WTC11 (cell line): ENCODE data around the gene TXNRD1. TPM values are rescaled to one million over a fixed set of nuclear protein-coding genes. Genes with fewer than 3 reads are reported as not detected.
A peak's percentile ranks its signal among the peaks of the same experiment; 100 is the strongest.

Experiments used
- AR ChIP-seq: fragments of 250-450 bp; sonication (Bioruptor Pico); IDR thresholded peaks from 2 replicates; pipeline ENCODE4 v1.9.0; 2021; ENCODE audit warnings: mild to moderate bottlenecking
- ARID4B ChIP-seq: sonication (generic); formaldehyde crosslinking; IDR thresholded peaks from 2 replicates; pipeline ENCODE4 v1.8.0; 2023; ENCODE audit warnings: missing genetic modification reagents, mild to moderate bottlenecking, borderline replicate concordance
- CREB1 ChIP-seq: sonication (generic); formaldehyde crosslinking; IDR thresholded peaks from 2 replicates; pipeline ENCODE4 v1.8.0; 2023; ENCODE audit warnings: mild to moderate bottlenecking, missing genetic modification reagents
- CTCF ChIP-seq: fragments of 200-600 bp; IDR thresholded peaks from 2 replicates; pipeline ENCODE4 v1.8.0; 2022; ENCODE audit warnings: antibody characterized with exemption
- ETV6 ChIP-seq: sonication (generic); formaldehyde crosslinking; IDR thresholded peaks from 2 replicates; pipeline ENCODE4 v1.8.1; 2022; ENCODE audit warnings: mild to moderate bottlenecking, missing genetic modification reagents
- FOXK1 ChIP-seq: sonication (generic); formaldehyde crosslinking; IDR thresholded peaks from 2 replicates; pipeline ENCODE4 v1.8.0; 2022; ENCODE audit warnings: mild to moderate bottlenecking, moderate library complexity, missing genetic modification reagents
- FOXP4 ChIP-seq: sonication (generic); formaldehyde crosslinking; IDR thresholded peaks from 2 replicates; pipeline ENCODE4 v1.8.0; 2022; ENCODE audit warnings: mild to moderate bottlenecking, missing genetic modification reagents
- GABPB1 ChIP-seq: sonication (generic); formaldehyde crosslinking; IDR thresholded peaks from 2 replicates; pipeline ENCODE4 v1.8.1; 2023; ENCODE audit warnings: mild to moderate bottlenecking, missing genetic modification reagents
- GRHL2 ChIP-seq: fragments of 250-450 bp; sonication (Bioruptor Pico); IDR thresholded peaks from 2 replicates; pipeline ENCODE4 v1.8.0; 2022; ENCODE audit warnings: mild to moderate bottlenecking, moderate library complexity; ENCODE audit not compliant: insufficient replicate concordance, severe bottlenecking
- HMGXB4 ChIP-seq: sonication (generic); formaldehyde crosslinking; IDR thresholded peaks from 2 replicates; pipeline ENCODE4 v1.8.1; 2023; ENCODE audit warnings: mild to moderate bottlenecking, moderate library complexity, missing genetic modification reagents
- JAZF1 ChIP-seq: fragments of 250-450 bp; sonication (Bioruptor Pico); IDR thresholded peaks from 2 replicates; pipeline ENCODE4 v1.9.0; 2021; ENCODE audit warnings: moderate library complexity, mild to moderate bottlenecking, inconsistent platforms
- KAT7 ChIP-seq: sonication (generic); formaldehyde crosslinking; IDR thresholded peaks from 2 replicates; pipeline ENCODE4 v1.8.1; 2023; ENCODE audit warnings: missing genetic modification reagents, mild to moderate bottlenecking, borderline replicate concordance
- MXD4 ChIP-seq: fragments of 250-450 bp; sonication (Bioruptor Pico); IDR thresholded peaks from 2 replicates; pipeline ENCODE4 v1.8.0; 2021; ENCODE audit warnings: mild to moderate bottlenecking, moderate library complexity, borderline replicate concordance
- NR3C1 ChIP-seq: sonication (generic); formaldehyde crosslinking; conservative IDR thresholded peaks from 2 replicates; pipeline ENCODE4 v1.8.1; 2023; ENCODE audit warnings: low read depth, mild to moderate bottlenecking, missing genetic modification reagents
- RELA ChIP-seq: sonication (generic); formaldehyde crosslinking; IDR thresholded peaks from 2 replicates; pipeline ENCODE4 v1.8.1; 2022; ENCODE audit warnings: missing genetic modification reagents, mild to moderate bottlenecking, borderline replicate concordance
- SMAD3 ChIP-seq: sonication (generic); formaldehyde crosslinking; IDR thresholded peaks from 2 replicates; pipeline ENCODE4 v1.8.0; 2022; ENCODE audit warnings: missing genetic modification reagents, mild to moderate bottlenecking, borderline replicate concordance
- USF2 ChIP-seq: sonication (generic); formaldehyde crosslinking; IDR thresholded peaks from 2 replicates; pipeline ENCODE4 v1.8.1; 2023; ENCODE audit warnings: mild to moderate bottlenecking, missing genetic modification reagents, moderate library complexity
- ZNF232 ChIP-seq: sonication (generic); formaldehyde crosslinking; IDR thresholded peaks from 2 replicates; pipeline ENCODE4 v1.8.0; 2022; ENCODE audit warnings: mild to moderate bottlenecking, missing genetic modification reagents
- ZNF425 ChIP-seq: fragments of 250-450 bp; sonication (Bioruptor Pico); conservative IDR thresholded peaks from 2 replicates; pipeline ENCODE4 v1.9.0; 2021; ENCODE audit warnings: mild to moderate bottlenecking
- ZNF512 ChIP-seq: sonication (generic); formaldehyde crosslinking; IDR thresholded peaks from 2 replicates; pipeline ENCODE4 v1.8.1; 2022; ENCODE audit warnings: missing genetic modification reagents, borderline replicate concordance
- total RNA-seq: library from RNA; stranded (reverse); gene quantifications from 3 replicates; pipeline ENCODE4 v1.2.3, GENCODE V29; 2021

TXNRD1 gene
- total RNA-seq, 1 experiment from 2014 or later, result 113 TPM

GRCh38 chr12:104288635-104289274 is 73.2 kb downstream of the TXNRD1 start (continued):
- TF ChIP-seq ZNF425 (CRISPR knock-in tag), result no peak
- no peak for TF ChIP-seq USF2 (CRISPR knock-in tag)
- no peak for TF ChIP-seq ZNF232 (CRISPR knock-in tag)
- TF ChIP-seq GABPB1 (CRISPR knock-in tag), result peak; percentile 77
- TF ChIP-seq MXD4 (CRISPR knock-in tag), result no peak
- TF ChIP-seq FOXP4 (CRISPR knock-in tag), result peak; percentile 89; the same call in 1 of the 2 replicates
- no peak for TF ChIP-seq AR
- TF ChIP-seq ARID4B, result 0 out of 2 replicates have a peak, but pooled peaks have one; percentile 42
- TF ChIP-seq GRHL2 (CRISPR knock-in tag), result no peak
- no peak for TF ChIP-seq NR3C1
- peak; percentile 97 for TF ChIP-seq FOXK1 (CRISPR knock-in tag)
- TF ChIP-seq ZNF512 (CRISPR knock-in tag), result no peak
- no peak for TF ChIP-seq CREB1
- TF ChIP-seq SMAD3 (CRISPR knock-in tag), result 0 out of 2 replicates have a peak, but pooled peaks have one; percentile 36
- no peak for TF ChIP-seq CTCF
- TF ChIP-seq RELA (CRISPR knock-in tag), result 0 out of 2 replicates have a peak, but pooled peaks have one; percentile 34
- TF ChIP-seq ETV6 (CRISPR knock-in tag), result 0 out of 2 replicates have a peak, but pooled peaks have one; percentile 56
- TF ChIP-seq HMGXB4, result no peak
- peak; percentile 88; the same call in 1 of the 2 replicates for TF ChIP-seq KAT7 (CRISPR knock-in tag)
- no peak for TF ChIP-seq JAZF1 (CRISPR knock-in tag)
